ENCODE measurements around the gene THADA.
A peak's percentile ranks its signal among the peaks of the same experiment; 100 is the strongest.

The THADA gene

GRCh38 chr2:43333656-43334144 is 262.1 kb downstream of the THADA start:
- DNase-seq (ENCODE audit: low read depth in 1 of 2, low spot score in 1 of 2), result peak in 1 of 2 experiments; percentile 58
- no peaks in the 10 kb centered on the region for H3K27me3 ChIP-seq (ENCODE audit: insufficient read depth, poor library complexity, severe bottlenecking)
- H3K4me3 ChIP-seq (replicated peaks; ENCODE audit: insufficient read depth, low read length), result no peak overlapping the region
- no peak for TF ChIP-seq CTCF (IDR thresholded peaks at IDR 0.05; ENCODE audit: insufficient read depth, low read length)
- no peak for TF ChIP-seq SPI1 (IDR thresholded peaks at IDR 0.05; ENCODE audit: borderline replicate concordance, low read depth)
- H3K27ac ChIP-seq (replicated peaks), result peak overlapping the region; percentile 39

GRCh38 chr2:43333101-43333655 is 262.7 kb downstream of the THADA start:
- DNase-seq (ENCODE audit: low read depth in 1 of 2, low spot score in 1 of 2), result no peak
- Histone ChIP-seq H3K4me3 (replicated peaks; ENCODE audit: insufficient read depth, low read length) (no peak overlapping the region), H3K27ac (replicated peaks) (peak overlapping the region; percentile 39), H3K27me3 (ENCODE audit: insufficient read depth, poor library complexity, severe bottlenecking) (no peaks in the 10 kb centered on the region)
- TF ChIP-seq POLR2AphosphoS5 (IDR thresholded peaks at IDR 0.05; ENCODE audit: low read depth), result no peak
- TF ChIP-seq GABPA (IDR thresholded peaks at IDR 0.05; ENCODE audit: low read depth), result no peak

DNA sequence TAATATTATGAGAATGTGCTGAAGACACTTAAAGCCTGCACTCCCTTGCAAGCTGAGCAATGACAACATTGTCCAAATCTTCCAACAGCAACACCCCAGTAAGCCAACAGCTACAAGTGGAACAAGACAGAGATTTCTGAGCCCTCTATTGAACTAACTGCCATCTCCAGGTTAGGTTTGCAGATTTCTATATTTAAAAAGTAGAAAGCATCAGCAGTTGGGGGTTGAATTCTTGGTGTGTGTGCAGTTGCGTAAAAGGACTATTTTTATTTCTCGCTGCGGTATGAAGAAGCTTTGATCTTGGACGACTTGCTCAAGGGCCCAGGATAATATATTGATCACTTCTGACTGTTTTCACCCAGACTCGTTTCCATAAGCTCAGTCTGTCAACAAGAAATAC is 263.2 kb downstream of the THADA start:
- DNase-seq (ENCODE audit: low read depth in 1 of 2, low spot score in 1 of 2), result no peak
- H3K27ac ChIP-seq (replicated peaks), result peak overlapping the region; percentile 39; the same call in 1 of the 2 replicates
- no peak for TF ChIP-seq CTCF (IDR thresholded peaks at IDR 0.05; ENCODE audit: insufficient read depth, low read length)
- TF ChIP-seq, protein P1, sequence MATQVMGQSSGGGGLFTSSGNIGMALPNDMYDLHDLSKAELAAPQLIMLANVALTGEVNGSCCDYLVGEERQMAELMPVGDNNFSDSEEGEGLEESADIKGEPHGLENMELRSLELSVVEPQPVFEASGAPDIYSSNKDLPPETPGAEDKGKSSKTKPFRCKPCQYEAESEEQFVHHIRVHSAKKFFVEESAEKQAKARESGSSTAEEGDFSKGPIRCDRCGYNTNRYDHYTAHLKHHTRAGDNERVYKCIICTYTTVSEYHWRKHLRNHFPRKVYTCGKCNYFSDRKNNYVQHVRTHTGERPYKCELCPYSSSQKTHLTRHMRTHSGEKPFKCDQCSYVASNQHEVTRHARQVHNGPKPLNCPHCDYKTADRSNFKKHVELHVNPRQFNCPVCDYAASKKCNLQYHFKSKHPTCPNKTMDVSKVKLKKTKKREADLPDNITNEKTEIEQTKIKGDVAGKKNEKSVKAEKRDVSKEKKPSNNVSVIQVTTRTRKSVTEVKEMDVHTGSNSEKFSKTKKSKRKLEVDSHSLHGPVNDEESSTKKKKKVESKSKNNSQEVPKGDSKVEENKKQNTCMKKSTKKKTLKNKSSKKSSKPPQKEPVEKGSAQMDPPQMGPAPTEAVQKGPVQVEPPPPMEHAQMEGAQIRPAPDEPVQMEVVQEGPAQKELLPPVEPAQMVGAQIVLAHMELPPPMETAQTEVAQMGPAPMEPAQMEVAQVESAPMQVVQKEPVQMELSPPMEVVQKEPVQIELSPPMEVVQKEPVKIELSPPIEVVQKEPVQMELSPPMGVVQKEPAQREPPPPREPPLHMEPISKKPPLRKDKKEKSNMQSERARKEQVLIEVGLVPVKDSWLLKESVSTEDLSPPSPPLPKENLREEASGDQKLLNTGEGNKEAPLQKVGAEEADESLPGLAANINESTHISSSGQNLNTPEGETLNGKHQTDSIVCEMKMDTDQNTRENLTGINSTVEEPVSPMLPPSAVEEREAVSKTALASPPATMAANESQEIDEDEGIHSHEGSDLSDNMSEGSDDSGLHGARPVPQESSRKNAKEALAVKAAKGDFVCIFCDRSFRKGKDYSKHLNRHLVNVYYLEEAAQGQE (IDR thresholded peaks at IDR 0.05; ENCODE audit: insufficient replicate concordance, low read depth), result no peak
- no peak overlapping the region for H3K4me3 ChIP-seq (replicated peaks; ENCODE audit: insufficient read depth, low read length)
- H3K27me3 ChIP-seq (ENCODE audit: insufficient read depth, poor library complexity, severe bottlenecking), result no peaks in the 10 kb centered on the region

DNA sequence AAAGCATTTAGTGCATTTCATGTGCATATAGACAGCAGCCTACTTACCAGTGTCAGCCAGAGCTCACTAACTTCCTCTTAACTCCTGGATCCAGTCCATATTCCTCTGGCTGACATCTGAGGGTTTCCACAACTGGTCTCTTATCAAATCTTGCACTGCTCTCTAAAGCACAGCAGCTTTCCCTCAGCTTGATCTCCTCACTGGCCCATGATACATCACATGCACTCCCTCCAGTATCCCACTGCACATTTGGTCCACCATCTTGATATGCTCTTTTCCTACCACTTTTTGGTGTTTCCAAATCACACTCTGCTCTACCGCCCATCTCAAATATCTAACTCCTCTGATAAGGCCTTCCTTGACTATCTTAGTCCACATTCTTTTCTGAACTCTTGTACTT is 264.4 kb downstream of the THADA start:
- Histone ChIP-seq H3K4me3 (replicated peaks; ENCODE audit: insufficient read depth, low read length) (no peak overlapping the region), H3K27ac (replicated peaks) (no peak overlapping the region), H3K27me3 (ENCODE audit: insufficient read depth, poor library complexity, severe bottlenecking) (no peaks in the 10 kb centered on the region)
- TF ChIP-seq SPI1 (IDR thresholded peaks at IDR 0.05; ENCODE audit: borderline replicate concordance, low read depth), result no peak; the same call in 1 of the 2 replicates
- TF ChIP-seq, protein P1 (IDR thresholded peaks at IDR 0.05; ENCODE audit: insufficient replicate concordance, low read depth), result no peak
- no peak for TF ChIP-seq CTCF (IDR thresholded peaks at IDR 0.05; ENCODE audit: insufficient read depth, low read length)
- peak in 1 of 2 experiments; percentile 48 for DNase-seq (ENCODE audit: low read depth in 1 of 2, low spot score in 1 of 2)

Data from HL-60 (cell line).